Left ventricle myocardium inferior (tissue), 1 donor: ENCODE data around the gene TMEM45A. TPM values are rescaled to one million over a fixed set of nuclear protein-coding genes. Genes with fewer than 3 reads are reported as not detected.

Experiments used
- DNase-seq: peaks from one replicate; pipeline ENCODE4 v3.0.0-alpha.2; 2020
- H3K27ac ChIP-seq: fragments of 200-600 bp; replicated peaks from 2 replicates; pipeline ENCODE4 v1.8.0; 2021
- H3K27me3 ChIP-seq: fragments of 200-600 bp; 2 replicates; pipeline ENCODE4 v1.8.0; 2021; ENCODE audit warnings: low read depth
- H3K36me3 ChIP-seq: fragments of 200-600 bp; 2 replicates; pipeline ENCODE4 v1.8.0; 2021
- H3K4me1 ChIP-seq: fragments of 200-600 bp; 2 replicates; pipeline ENCODE4 v1.8.0; 2021
- H3K4me3 ChIP-seq: fragments of 200-600 bp; 2 replicates; pipeline ENCODE4 v1.8.0; 2021; ENCODE audit warnings: mild to moderate bottlenecking, moderate library complexity
- H3K9me3 ChIP-seq: fragments of 200-600 bp; replicated peaks from 2 replicates; pipeline ENCODE4 v1.8.0; 2021
- intact Hi-C: fragments of 100-400 bp; cut with micrococcal nuclease; formaldehyde crosslinking; loops from one replicate; pipeline ENCODE4 v1.11.0; 2022
- total RNA-seq: library from RNA; stranded (reverse); fragmentation: NEBNext Ultra II Directional; extraction: Animal tissue kit (Norgen Biotek cat#: 25700); gene quantifications from one replicate; pipeline ENCODE4 v1.2.1, GENCODE V29; 2021
- TF ChIP-seq, protein P1 (sequence below): fragments of 200-600 bp; IDR thresholded peaks from 2 replicates; pipeline ENCODE4 v1.8.0; 2021; ENCODE audit warnings: antibody characterized with exemption, mild to moderate bottlenecking, borderline replicate concordance
- donor health status: DM: no; HTN: yes; CAD: no; lungs with severe emphysema.

Gene TMEM45A
- total RNA-seq, 1 donor from 2014 or later: 3.2 TPM

DNA sequence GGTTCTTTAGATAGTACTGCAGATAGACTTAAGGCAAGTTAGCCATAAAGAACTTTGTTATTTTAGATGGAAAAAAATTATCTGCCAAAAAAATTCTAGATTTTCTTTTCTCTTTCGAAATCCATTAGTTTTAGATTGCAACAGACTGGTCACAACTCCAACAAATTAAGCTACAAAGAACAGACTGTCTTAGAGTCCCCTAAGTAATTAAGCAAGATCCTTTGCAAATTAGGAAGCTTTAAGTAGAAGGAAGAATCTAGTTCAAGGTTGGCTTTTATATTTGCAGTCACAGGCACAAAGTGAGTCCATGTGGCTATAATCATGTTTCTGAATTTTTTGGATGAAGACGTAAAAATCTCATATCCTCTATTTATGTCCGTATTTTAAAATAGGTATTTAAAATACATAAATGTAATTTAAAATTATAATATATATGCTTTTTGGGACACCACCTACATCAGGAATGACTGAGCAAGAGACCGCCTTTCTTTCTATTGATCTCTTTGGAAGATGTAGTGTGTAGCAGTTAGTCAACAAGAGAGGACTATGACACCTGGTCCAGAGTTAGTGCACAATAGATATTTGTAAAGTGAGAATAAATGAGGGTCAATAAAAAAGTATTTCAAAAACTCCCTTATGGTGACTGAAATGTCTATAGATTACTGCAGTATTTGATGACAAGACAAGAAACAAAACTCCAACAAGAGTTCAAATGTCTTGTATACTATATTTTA, 34.4 kb downstream of the TMEM45A start:
- H3K36me3 ChIP-seq: no peaks in the 10 kb centered on the region
- no peaks in the 10 kb centered on the region for H3K4me1 ChIP-seq
- H3K9me3 ChIP-seq: no peaks in the 10 kb centered on the region
- no peak for DNase-seq
- peak overlapping the region; percentile 23 for H3K27ac ChIP-seq
- intact Hi-C loops: no loop called here
- H3K4me3 ChIP-seq: no peak overlapping the region
- TF ChIP-seq, protein P1, sequence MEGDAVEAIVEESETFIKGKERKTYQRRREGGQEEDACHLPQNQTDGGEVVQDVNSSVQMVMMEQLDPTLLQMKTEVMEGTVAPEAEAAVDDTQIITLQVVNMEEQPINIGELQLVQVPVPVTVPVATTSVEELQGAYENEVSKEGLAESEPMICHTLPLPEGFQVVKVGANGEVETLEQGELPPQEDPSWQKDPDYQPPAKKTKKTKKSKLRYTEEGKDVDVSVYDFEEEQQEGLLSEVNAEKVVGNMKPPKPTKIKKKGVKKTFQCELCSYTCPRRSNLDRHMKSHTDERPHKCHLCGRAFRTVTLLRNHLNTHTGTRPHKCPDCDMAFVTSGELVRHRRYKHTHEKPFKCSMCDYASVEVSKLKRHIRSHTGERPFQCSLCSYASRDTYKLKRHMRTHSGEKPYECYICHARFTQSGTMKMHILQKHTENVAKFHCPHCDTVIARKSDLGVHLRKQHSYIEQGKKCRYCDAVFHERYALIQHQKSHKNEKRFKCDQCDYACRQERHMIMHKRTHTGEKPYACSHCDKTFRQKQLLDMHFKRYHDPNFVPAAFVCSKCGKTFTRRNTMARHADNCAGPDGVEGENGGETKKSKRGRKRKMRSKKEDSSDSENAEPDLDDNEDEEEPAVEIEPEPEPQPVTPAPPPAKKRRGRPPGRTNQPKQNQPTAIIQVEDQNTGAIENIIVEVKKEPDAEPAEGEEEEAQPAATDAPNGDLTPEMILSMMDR: no peak
- no peaks in the 10 kb centered on the region for H3K27me3 ChIP-seq

DNA sequence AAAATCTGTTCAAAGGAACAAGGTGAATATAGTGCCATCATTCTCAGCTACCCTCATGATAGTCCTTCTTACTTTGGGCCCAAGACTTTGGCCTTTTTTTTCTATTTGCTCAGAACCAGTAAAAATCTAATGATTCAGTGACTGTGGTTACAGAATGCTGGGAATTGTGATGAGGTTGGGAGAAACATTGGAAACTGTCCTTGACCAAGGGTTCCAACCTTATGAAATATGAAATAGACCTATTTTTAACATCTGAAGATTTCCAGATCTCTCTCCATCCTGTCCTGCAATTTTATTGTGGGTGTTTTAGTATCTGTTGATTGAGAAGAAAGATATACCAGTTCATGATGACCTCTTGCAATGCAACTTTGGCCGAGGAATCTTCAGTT, 34.9 kb downstream of the TMEM45A start:
- no peaks in the 10 kb centered on the region for H3K27me3 ChIP-seq
- intact Hi-C loops: no loop called here
- H3K4me3 ChIP-seq: no peak overlapping the region
- no peaks in the 10 kb centered on the region for H3K36me3 ChIP-seq
- TF ChIP-seq, protein P1: no peak
- H3K9me3 ChIP-seq: no peaks in the 10 kb centered on the region
- no peak for DNase-seq
- peak overlapping the region; percentile 23 for H3K27ac ChIP-seq
- no peaks in the 10 kb centered on the region for H3K4me1 ChIP-seq

DNA sequence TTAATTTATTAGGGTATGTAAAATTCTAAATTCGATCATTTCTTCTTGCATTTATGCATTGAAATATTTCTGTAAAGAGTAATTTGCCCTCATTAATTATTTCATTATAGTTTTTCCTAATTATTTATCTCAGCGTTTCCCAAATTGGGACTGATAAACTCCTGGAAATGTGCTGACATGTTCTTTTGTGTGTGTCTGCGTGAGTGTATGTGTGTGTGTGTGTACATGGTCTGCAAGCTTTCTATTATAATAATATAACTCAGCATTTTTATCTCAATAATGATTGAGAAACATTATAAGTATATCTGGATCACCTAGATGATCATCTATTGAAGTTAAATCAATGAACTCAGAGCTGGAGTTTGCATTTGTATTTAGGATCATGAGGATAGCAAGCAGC, 38.7 kb downstream of the TMEM45A start:
- intact Hi-C loops: no loop called here
- DNase-seq: no peak
- Histone ChIP-seq H3K4me3 (no peak overlapping the region), H3K36me3 (no peaks in the 10 kb centered on the region), H3K27me3 (no peaks in the 10 kb centered on the region), H3K9me3 (no peaks in the 10 kb centered on the region), H3K27ac (no peak overlapping the region), H3K4me1 (peaks cover 4% of the 10 kb centered on the region)
- TF ChIP-seq, protein P1: no peak

DNA sequence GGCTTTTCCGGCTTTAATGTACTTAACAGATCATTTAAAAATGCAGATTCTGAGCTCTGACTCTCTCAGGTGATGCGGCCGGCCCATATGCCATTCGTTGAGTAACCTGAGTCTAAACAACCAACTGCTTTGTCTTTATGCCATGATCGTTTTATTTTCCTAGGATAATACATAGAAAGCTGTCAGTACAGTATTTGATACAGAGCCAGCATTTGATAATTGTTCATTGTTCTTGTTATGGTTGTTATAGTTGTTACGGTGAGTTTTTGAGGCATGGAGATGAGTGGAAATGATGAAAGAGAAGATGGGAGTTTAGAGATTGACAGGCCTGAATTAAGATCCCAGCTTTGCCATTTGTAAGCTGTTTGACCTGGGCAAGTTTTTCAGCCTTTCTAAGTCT, 40.0 kb downstream of the TMEM45A start:
- Histone ChIP-seq H3K27ac (no peak overlapping the region), H3K36me3 (no peaks in the 10 kb centered on the region), H3K4me1 (peaks cover 4% of the 10 kb centered on the region), H3K27me3 (no peaks in the 10 kb centered on the region), H3K9me3 (no peaks in the 10 kb centered on the region), H3K4me3 (no peak overlapping the region)
- TF ChIP-seq, protein P1: no peak
- intact Hi-C loops: no loop called here
- no peak for DNase-seq

DNA sequence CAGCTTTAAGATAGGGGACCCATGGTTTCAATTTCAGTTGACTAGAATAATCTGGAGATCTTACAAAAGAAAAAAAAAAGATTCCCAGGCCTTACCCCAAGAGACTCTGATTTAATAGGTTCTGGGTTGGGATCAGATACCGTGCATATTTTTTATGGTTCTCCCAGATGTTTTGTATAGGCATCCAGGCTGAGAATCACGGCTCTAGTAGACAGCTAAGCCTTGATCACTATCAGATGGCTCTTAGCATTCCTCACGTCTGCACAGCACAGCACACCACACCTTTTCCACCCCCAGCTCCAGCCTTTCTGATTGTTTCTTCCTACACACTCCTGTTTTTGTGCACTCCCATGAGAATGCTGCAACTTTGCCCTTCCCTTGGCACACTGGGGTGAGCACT, 40.8 kb downstream of the TMEM45A start:
- intact Hi-C loops: no loop called here

More for the DNA sequence above, 40.8 kb downstream of the TMEM45A start:
- Histone ChIP-seq H3K4me3 (no peak overlapping the region), H3K9me3 (no peaks in the 10 kb centered on the region), H3K27me3 (no peaks in the 10 kb centered on the region), H3K4me1 (peaks cover 4% of the 10 kb centered on the region), H3K36me3 (no peaks in the 10 kb centered on the region), H3K27ac (no peak overlapping the region)
- TF ChIP-seq, protein P1: no peak
- DNase-seq: no peak
